ENCODE measurements around the gene ZNF473.
"Not testable (repeated sequence)": the region's sequence is repeated elsewhere in the genome, so short reads cannot be mapped to it uniquely, and the experiment has no call there.

Gene ZNF473

GRCh38 chr19:50051964-50052363, 26.2 kb downstream of the ZNF473 start:
- Mint-ChIP-seq H3K4me1 (peaks cover 20% of the 10 kb centered on the region), H3K9me3 (peaks cover 3% of the 10 kb centered on the region), H3K27ac (no peak overlapping the region), H3K36me3 (peaks cover 17% of the 10 kb centered on the region), H3K4me3 (no peak overlapping the region), H3K27me3 (no peaks in the 10 kb centered on the region)
- ATAC-seq, result no peak

GRCh38 chr19:50053119-50053518, 27.3 kb downstream of the ZNF473 start:
- H3K4me1 Mint-ChIP-seq, result peaks cover 20% of the 10 kb centered on the region
- H3K27me3 Mint-ChIP-seq, result no peaks in the 10 kb centered on the region
- H3K36me3 Mint-ChIP-seq, result peaks cover 8% of the 10 kb centered on the region
- no peak overlapping the region for H3K4me3 Mint-ChIP-seq
- ATAC-seq, result no peak
- H3K27ac Mint-ChIP-seq, result no peak overlapping the region
- no peaks in the 10 kb centered on the region for H3K9me3 Mint-ChIP-seq

DNA sequence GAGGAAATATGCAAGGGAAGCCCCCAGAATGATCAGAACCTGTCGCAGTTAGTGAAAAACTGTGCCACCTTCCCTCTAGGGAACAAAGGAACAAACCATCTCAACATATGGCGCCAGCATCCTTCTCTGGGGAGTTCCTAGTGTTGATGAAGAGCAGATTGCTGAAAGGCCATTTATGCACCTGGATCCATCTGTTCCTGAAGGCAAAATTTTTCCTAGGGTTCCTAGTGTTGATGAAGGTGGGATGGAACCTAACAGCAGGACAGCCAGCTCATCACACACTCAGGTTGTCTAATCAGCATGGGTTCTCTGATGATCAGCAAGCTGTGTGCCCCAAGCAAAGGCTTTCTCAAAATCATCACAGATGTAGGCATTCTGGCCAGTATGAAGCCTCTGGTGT, 32.6 kb downstream of the ZNF473 start:
- ATAC-seq, result no peak
- no peaks in the 10 kb centered on the region for H3K36me3 Mint-ChIP-seq
- H3K27me3 Mint-ChIP-seq, result peaks cover 23% of the 10 kb centered on the region
- no peaks in the 10 kb centered on the region for H3K4me1 Mint-ChIP-seq
- H3K9me3 Mint-ChIP-seq, result peaks cover 13% of the 10 kb centered on the region
- no peak overlapping the region for H3K4me3 Mint-ChIP-seq
- H3K27ac Mint-ChIP-seq, result no peak overlapping the region

- H3K27ac Mint-ChIP-seq, result no peak overlapping the region
- H3K27me3 Mint-ChIP-seq, result peaks cover 23% of the 10 kb centered on the region
- no peak for ATAC-seq
- H3K36me3 Mint-ChIP-seq, result no peaks in the 10 kb centered on the region
- no peaks in the 10 kb centered on the region for H3K4me1 Mint-ChIP-seq
- peaks cover 13% of the 10 kb centered on the region for H3K9me3 Mint-ChIP-seq
- H3K4me3 Mint-ChIP-seq, result no peak overlapping the region
Measured at GRCh38 chr19:50059045-50059444, 33.2 kb downstream of the ZNF473 start.

GRCh38 chr19:50060107-50060506, 34.3 kb downstream of the ZNF473 start:
- Mint-ChIP-seq H3K36me3 (no peaks in the 10 kb centered on the region), H3K4me3 (no peak overlapping the region), H3K4me1 (no peaks in the 10 kb centered on the region), H3K27me3 (peaks cover 31% of the 10 kb centered on the region), H3K9me3 (peaks cover 13% of the 10 kb centered on the region), H3K27ac (no peak overlapping the region)
- no peak for ATAC-seq

DNA sequence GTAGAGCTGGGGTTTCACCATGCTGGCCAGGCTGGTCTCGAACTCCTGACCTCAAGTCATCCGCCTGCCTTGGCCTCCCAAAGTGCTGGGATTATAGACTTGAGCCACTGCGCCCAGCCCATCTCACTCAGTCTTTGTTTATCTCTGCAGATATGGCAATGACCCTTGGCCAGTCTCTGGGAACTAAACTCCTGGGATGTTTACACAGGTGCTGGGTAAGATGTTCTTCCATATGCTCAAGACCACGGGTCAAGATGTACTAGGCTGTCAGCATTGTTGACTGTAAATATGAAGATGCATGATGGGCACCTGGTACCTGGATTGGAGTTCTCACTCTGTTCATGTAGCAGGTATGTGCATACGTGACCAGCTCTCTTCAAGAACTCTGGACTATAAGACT, 35.8 kb downstream of the ZNF473 start:
- H3K4me3 Mint-ChIP-seq, result no peak overlapping the region
- peaks cover 13% of the 10 kb centered on the region for H3K9me3 Mint-ChIP-seq
- peaks cover 45% of the 10 kb centered on the region for H3K27me3 Mint-ChIP-seq
- no peak for ATAC-seq
- H3K27ac Mint-ChIP-seq, result no peak overlapping the region
- H3K36me3 Mint-ChIP-seq, result no peaks in the 10 kb centered on the region
- no peaks in the 10 kb centered on the region for H3K4me1 Mint-ChIP-seq

DNA sequence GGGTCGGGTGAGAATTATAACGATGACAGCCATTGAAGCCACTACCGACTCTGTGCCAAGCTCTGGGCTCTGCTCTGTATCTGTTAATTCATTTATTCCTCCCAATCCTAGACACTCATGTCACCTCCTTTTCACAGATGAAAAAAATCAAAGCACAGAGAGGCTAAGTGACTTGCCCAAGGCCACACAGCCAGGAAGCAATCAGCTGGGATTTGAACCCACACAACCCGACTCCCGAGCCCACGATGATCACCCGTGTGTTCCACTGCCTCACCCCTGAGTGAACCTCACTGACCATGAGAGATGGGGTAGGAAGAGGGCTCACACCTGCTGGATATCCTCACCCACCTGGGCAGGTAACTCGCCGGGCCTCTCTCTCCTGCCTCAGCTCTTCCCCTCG, 40.1 kb downstream of the ZNF473 start:
- H3K36me3 Mint-ChIP-seq, result no peaks in the 10 kb centered on the region
- H3K27me3 Mint-ChIP-seq, result peaks cover 42% of the 10 kb centered on the region
- H3K27ac Mint-ChIP-seq, result no peak overlapping the region
- no peaks in the 10 kb centered on the region for H3K9me3 Mint-ChIP-seq
- H3K4me3 Mint-ChIP-seq, result no peak overlapping the region
- no peaks in the 10 kb centered on the region for H3K4me1 Mint-ChIP-seq
- ATAC-seq, result no peak

DNA sequence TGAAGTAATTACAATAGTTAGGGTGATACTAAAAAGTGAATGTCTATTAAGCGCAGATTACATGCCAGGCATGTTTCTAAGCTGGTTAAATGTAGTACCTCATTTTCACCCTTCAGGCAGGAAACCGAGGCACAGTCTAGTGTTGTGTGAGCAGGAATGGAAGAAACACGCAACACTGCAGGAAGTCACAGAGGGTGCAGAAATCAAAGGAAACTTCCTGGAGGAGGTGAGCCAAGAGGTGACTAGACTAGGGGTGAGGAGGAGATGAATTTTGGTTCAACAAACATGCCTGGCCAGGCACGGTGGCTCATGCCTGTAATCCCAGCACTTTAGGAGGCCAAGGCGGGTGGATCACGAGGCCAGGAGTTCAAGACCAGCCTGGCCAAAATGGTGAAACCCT, 41.8 kb downstream of the ZNF473 start:
- peaks cover 28% of the 10 kb centered on the region for H3K27me3 Mint-ChIP-seq
- H3K27ac Mint-ChIP-seq, result no peak overlapping the region
- no peaks in the 10 kb centered on the region for H3K4me1 Mint-ChIP-seq
- no peak for ATAC-seq
- no peak overlapping the region for H3K4me3 Mint-ChIP-seq
- H3K36me3 Mint-ChIP-seq, result no peaks in the 10 kb centered on the region
- no peaks in the 10 kb centered on the region for H3K9me3 Mint-ChIP-seq

- H3K4me3 Mint-ChIP-seq, ATAC-seq, H3K27ac Mint-ChIP-seq, H3K9me3 Mint-ChIP-seq, H3K4me1 Mint-ChIP-seq, H3K36me3 Mint-ChIP-seq: not testable (repeated sequence)
- H3K27me3 Mint-ChIP-seq, result peaks cover 34% of the 10 kb centered on the region
Measured at GRCh38 chr19:50068382-50068781, 42.6 kb downstream of the ZNF473 start.

- not testable (repeated sequence) for H3K4me3 Mint-ChIP-seq, H3K36me3 Mint-ChIP-seq, H3K4me1 Mint-ChIP-seq, H3K27ac Mint-ChIP-seq, H3K9me3 Mint-ChIP-seq, ATAC-seq
- H3K27me3 Mint-ChIP-seq, result peaks cover 41% of the 10 kb centered on the region
Measured at GRCh38 chr19:50075076-50075475, 49.3 kb downstream of the ZNF473 start.

GRCh38 chr19:50075644-50076372, 50.0 kb downstream of the ZNF473 start:
- H3K4me1 Mint-ChIP-seq, H3K27ac Mint-ChIP-seq, ATAC-seq, H3K36me3 Mint-ChIP-seq, H3K4me3 Mint-ChIP-seq, H3K9me3 Mint-ChIP-seq: not testable (repeated sequence)
- H3K27me3 Mint-ChIP-seq, result peaks cover 35% of the 10 kb centered on the region

- not testable (repeated sequence) for H3K4me1 Mint-ChIP-seq, H3K36me3 Mint-ChIP-seq, H3K9me3 Mint-ChIP-seq, H3K4me3 Mint-ChIP-seq, H3K27ac Mint-ChIP-seq, ATAC-seq
- H3K27me3 Mint-ChIP-seq, result peaks cover 35% of the 10 kb centered on the region
Measured at GRCh38 chr19:50076581-50077355, 51.0 kb downstream of the ZNF473 start.

DNA sequence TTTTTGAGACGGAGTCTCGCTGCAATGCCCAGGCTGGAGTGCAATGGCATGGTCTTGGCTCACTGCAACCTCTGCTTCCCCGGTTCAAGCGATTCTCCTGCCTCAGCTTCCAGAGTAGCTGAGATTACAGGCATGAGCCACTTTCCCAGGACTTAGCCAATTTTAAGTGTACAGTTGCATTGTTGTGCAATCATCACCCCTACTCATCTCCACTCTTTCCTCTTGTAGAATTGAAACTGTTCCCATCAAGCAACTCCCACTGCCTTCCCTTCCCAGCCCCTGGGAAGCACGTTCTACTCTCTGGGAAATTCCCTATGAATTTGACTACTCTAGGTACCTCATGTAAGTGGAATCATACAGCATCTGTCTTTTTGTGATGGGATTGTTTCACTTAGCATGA, 53.2 kb downstream of the ZNF473 start:
- peaks cover 22% of the 10 kb centered on the region for H3K27me3 Mint-ChIP-seq
- not testable (repeated sequence) for H3K36me3 Mint-ChIP-seq, H3K9me3 Mint-ChIP-seq, ATAC-seq, H3K27ac Mint-ChIP-seq, H3K4me1 Mint-ChIP-seq, H3K4me3 Mint-ChIP-seq

- not testable (repeated sequence) for H3K36me3 Mint-ChIP-seq, H3K27ac Mint-ChIP-seq, H3K4me3 Mint-ChIP-seq, H3K4me1 Mint-ChIP-seq, H3K27me3 Mint-ChIP-seq, ATAC-seq, H3K9me3 Mint-ChIP-seq
Measured at GRCh38 chr19:50084440-50084839, 58.6 kb downstream of the ZNF473 start.

- H3K36me3 Mint-ChIP-seq, H3K4me1 Mint-ChIP-seq, H3K27ac Mint-ChIP-seq, ATAC-seq, H3K4me3 Mint-ChIP-seq, H3K27me3 Mint-ChIP-seq, H3K9me3 Mint-ChIP-seq: not testable (repeated sequence)
Measured at GRCh38 chr19:50087153-50087552, 61.3 kb downstream of the ZNF473 start.

GRCh38 chr19:50090706-50091105, 64.9 kb downstream of the ZNF473 start:
- not testable (repeated sequence) for H3K27ac Mint-ChIP-seq, H3K9me3 Mint-ChIP-seq, ATAC-seq, H3K4me1 Mint-ChIP-seq, H3K36me3 Mint-ChIP-seq, H3K27me3 Mint-ChIP-seq, H3K4me3 Mint-ChIP-seq

Measured in stimulated activated memory B cell treated with anti-CD40 and anti-IgM and Interleukin-4, amounts not matched to agents 10 μg/mL and 1 μg/mL and 100 μg/mL, for 72 hours (primary cell).